RKO (cell line): ENCODE results near the gene PLEKHA4.
A peak's percentile ranks its signal among the peaks of the same experiment; 100 is the strongest.
"Not testable (repeated sequence)": the region's sequence is repeated elsewhere in the genome, so short reads cannot be mapped to it uniquely, and the experiment has no call there.

Experiments used
- DNase-seq: peaks from one replicate; pipeline ENCODE4 v3.0.0-alpha.2; 2016; ENCODE audit warnings: low spot score

PLEKHA4 gene, protein sequence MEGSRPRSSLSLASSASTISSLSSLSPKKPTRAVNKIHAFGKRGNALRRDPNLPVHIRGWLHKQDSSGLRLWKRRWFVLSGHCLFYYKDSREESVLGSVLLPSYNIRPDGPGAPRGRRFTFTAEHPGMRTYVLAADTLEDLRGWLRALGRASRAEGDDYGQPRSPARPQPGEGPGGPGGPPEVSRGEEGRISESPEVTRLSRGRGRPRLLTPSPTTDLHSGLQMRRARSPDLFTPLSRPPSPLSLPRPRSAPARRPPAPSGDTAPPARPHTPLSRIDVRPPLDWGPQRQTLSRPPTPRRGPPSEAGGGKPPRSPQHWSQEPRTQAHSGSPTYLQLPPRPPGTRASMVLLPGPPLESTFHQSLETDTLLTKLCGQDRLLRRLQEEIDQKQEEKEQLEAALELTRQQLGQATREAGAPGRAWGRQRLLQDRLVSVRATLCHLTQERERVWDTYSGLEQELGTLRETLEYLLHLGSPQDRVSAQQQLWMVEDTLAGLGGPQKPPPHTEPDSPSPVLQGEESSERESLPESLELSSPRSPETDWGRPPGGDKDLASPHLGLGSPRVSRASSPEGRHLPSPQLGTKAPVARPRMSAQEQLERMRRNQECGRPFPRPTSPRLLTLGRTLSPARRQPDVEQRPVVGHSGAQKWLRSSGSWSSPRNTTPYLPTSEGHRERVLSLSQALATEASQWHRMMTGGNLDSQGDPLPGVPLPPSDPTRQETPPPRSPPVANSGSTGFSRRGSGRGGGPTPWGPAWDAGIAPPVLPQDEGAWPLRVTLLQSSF

DNA sequence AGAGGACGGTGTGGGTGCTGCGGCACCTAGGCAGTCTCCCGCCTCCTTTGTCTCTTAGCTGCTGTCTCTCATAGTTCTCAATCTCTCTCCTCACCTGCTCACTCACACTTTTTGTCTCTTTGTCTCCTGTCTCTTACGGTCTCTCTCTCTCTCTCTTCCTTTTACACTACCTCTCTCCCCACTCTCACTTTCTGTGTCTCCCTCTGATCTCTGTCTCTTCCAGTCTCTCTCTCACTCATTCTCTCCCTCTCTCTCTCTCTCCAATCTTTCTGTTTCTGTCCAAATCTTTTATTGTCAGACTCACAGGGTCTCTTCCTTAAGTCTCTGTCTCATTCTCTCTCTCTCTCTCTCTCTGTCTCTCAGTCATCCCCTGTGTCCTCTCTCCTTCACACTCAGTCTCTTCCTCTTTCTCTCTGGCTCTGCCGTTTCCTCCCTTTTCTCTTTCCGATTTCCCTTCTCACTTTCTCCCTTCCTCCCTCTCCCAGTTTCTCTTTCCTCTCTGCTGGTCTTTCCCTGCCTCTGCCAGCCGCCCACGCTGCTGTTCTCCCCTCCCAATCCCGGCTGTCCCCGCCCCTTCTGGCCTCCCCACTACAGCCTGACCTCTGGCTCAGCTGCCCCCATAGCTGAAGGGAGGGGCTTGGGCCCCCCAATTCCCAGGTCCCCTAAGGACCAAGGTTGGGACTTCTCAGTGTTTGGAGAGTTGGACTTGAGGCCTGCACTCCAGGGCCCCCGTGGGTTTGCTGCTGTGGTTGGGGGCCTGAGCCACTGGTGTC, at the start of gene PLEKHA4:
Gene PLEKHA4 (minus strand): TSS at position 504 of the 773 bp plus-strand sequence. CDS start 997 bp downstream, outside the sequence.
- peak; percentile 40 for DNase-seq

- DNase-seq: no peak
Observed at GRCh38 chr19:48918071-48918470, 49.7 kb upstream of the PLEKHA4 start.

DNA sequence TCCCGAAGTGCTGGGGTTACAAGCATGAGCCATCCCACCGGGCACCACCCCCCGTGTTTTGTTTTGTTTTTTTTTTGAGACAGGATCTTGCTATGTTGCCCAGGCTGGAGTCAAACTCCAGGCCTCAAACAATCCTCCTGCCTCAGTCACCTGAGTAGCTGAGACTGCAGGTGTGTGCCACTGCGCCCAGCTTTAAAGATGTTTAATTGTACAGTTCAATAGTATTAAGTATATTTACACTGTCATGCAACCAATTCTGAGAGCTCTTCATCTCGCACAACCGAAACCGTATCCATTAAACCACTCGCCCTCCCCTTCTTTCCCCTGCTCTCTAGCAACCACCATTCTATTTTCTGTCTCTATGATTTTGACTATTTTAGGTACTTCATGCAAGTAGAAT, 47.3 kb upstream of the PLEKHA4 start:
- no peak for DNase-seq

- DNase-seq: no peak
Observed at GRCh38 chr19:48914181-48914580, 45.8 kb upstream of the PLEKHA4 start.

DNA sequence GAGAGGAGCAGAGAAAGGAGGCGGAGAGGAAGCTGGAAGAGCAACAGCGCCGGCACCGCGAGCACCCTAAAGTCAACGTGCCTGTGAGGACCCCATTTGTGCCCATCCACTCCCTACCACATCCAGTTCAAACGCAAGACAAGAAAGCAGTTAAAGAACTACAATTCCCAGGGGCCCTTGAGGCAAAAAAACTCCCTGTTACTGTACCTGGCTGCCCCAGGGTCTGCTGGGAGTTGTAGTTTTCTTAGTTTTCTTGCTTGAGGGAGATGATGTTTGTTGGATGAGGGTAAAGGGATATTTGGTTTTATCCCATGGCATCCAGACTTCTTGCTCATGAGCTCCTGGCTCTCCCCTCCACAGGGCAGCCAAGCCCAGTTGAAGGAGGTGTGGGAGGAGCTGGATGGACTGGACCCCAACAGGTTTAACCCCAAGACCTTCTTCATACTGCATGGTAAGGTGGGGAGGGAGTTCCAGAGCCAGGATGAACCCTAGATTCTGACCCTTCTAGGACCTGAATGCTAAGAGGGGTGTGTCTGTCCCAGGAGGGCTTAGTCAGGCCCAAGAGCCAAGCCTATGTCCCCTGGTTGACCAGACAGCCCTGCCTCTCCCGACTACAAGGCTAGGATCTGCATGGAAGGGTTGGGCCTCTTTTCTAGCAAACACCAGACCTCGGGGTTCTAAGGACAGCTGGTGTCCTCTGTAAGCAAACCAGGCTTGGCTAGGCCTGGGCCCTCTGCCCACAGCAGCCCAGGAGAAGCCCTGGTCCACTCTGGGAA, 44.9 kb upstream of the PLEKHA4 start:
- peak; percentile 53 for DNase-seq

- DNase-seq: no peak
Observed at GRCh38 chr19:48910803-48911202, 42.4 kb upstream of the PLEKHA4 start.

DNA sequence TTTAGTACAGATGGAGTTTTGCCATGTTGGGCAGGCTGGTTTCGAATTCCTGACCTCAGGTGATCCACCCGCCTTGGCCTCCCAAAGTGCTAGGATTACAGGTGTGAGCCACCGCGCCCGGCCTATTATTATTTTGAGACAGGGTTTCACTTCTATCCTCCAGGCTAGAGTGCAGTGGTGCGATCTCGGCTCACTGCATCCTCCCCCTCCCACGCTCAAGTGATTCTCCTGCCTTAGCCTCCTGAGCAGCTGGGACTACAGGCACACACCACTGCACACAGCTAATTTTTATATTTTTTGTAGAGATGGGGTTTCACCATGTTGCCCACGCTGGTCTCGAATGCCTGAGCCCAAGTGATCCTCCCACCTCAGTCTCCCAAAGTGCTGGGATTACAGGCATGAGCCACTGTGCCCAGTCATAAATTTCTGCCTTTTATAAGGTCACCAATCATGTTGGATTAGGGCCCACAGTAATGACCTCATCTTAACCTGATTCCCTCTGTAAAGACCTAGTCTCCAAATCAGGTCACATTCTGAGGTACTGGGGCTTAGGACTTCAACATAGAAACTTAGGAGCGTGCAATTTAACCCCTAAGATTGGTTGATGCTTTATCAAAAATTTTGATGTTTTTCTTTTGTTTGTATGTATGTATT, 41.1 kb upstream of the PLEKHA4 start:
- DNase-seq: not testable (repeated sequence)

DNA sequence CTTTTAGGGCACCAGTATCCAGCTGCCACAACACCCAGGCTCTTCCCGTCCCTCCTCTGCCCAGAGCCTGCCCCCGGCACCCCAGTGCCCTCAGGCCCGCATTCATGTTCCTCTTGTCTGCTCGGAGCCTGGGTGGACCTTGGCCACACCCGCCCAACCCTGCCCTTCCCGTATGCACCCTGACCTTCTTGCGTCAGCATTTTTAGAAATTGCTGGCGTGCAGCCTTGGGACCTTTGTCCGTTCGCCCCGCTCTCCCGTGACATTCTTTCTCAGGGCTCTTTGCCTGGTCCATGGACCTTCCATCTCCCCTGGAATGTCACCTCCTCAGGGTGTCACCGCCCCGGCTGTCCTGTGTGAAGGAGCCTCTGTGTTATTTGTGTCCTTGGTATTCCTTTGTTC, 39.3 kb upstream of the PLEKHA4 start:
- DNase-seq: no peak

DNA sequence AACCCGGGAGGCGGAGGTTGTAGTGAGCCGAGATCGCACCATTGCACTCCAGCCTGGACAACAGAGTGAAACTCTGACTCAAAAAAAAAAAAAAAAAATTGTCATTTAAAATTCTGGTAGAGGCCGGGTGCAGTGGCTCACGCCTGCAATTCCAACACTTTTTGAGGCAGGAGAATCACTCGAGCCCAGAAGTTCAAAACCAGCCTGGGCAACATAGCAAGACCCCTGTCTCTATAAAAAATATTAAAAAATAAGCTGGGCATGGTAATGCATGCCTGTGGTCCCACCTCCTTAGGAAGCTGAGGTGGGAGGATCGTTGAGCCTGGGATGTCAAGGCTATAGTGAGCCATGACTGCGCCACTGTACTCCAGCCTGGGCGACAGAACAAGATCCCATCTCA, 37.9 kb upstream of the PLEKHA4 start:
- DNase-seq: no peak

DNA sequence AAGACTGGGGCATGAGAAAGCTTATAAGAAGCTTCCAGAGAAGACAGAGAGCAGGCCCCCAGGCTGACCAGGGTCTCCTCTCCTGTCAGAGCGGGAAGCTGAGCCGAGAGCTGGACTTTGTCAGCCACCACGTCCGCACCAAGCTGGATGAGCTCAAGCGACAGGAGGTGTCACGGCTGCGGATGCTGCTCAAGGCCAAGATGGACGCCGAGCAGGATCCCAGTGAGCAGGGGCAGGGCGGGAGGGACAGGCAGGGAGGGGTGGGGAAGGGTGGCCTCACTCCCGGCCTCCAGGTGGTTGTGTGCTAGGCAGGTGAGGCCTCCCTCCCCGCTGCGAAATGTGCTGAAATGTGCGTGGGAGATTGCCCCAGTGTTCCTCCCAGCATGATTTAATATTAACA, 37.2 kb upstream of the PLEKHA4 start:
- DNase-seq: no peak

DNA sequence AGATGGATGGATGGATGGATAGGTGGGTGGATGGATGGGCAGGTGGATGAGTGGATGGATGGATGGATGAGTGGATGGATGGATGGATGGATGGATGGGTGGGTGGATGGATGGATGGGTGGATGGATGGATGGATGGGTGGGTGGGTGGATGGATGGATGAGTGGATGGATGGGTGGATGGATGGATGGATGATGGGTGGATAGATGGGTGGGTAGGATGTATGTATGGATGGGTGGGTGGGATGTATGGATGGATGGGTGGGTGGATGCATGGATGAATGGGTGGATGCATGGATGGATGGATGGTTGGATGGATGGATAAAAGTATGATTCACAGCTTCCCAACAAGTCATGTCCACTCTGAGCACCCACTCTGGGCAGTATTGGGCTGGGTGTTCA, 35.4 kb upstream of the PLEKHA4 start:
- DNase-seq: not testable (repeated sequence)

DNA sequence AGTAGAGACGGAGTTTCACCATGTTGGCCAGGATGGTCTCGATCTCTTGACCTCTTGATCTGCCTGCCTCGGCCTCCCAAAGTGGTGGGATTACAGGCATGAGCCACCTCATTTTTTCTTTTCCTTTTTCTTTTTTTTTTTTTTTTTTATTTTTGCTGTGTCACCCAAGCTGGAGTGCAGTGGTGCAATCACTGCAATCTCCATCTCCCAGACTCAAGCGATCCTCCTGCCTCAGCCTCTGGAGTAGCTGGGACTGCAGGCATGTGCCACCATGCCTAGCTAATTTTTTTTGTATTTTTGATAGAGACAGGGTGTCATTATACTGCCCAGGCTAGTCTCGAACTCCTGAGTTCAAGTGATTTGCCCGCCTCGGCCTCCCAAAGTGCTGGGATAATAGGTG, 33.9 kb upstream of the PLEKHA4 start:
- not testable (repeated sequence) for DNase-seq

GRCh38 chr19:48900477-48901406, 32.3 kb upstream of the PLEKHA4 start:
- peak; percentile 82 for DNase-seq

- peak; percentile 98 for DNase-seq
Observed at GRCh38 chr19:48899781-48900476, 31.5 kb upstream of the PLEKHA4 start, which contains the start of gene NUCB1. Gene NUCB1, plus strand, starts transcription at chr19:48900312. Its CDS starts 485 bp downstream, at chr19:48900797.

DNA sequence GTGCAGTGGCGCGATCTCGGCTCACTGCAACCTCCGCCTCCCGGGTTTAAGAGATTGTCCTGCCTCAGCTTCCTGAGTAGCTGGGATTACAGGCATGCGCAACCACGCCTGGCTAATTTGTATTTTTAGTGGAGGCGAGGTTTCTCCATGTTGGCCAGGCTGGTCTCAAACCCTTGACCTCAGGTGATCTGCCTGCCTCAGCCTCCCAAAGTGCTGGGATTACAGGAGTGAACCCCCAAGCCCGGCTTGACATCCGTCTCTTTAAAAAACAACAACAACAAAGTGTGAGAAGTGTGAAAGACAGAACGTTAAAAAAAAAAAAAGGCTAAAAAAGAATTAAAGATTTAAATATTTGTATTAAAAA, 31.0 kb upstream of the PLEKHA4 start:
- not testable (repeated sequence) for DNase-seq

- DNase-seq: no peak
Observed at GRCh38 chr19:48897181-48897580, 28.8 kb upstream of the PLEKHA4 start.

GRCh38 chr19:48896191-48896720, 27.8 kb upstream of the PLEKHA4 start:
- DNase-seq: no peak

DNA sequence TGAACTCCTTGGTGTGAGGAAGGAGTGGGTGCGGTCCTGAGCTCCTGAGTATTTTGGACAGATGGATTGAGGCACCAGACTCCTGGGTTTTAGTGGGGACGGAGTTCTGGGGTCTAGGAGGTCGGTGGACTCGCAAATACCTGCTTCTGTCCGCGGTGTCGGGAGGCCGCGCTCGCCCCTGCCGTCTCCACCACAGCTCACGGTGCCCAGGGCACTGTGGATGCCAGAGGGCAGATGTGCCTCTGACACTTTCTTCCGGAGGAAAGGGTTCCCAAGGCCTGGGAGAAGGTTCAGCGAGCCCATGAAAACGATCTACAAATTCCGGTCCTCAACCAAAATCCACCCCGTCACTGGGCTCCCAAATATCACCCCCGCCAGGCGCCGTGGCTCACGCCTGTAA, 26.8 kb upstream of the PLEKHA4 start:
- no peak for DNase-seq

DNA sequence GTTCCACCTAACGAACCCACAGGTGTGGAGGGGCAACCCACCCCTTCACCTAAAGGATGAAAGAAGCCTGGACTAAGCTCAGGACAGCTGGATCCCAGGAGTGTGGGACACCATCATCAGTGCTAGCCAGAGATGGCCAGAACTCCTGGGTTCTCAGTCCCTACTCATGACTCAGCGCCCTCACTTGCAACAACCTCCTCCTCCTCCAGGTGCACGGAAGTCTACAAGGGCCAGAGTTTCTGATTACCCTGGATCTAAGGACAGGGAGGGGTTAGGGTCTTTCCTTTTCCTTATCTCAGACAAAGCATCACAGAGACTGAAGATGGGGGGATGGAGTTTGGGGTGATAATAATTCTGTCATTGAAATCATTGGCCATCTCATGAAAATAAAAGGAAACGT, 22.1 kb upstream of the PLEKHA4 start:
- no peak for DNase-seq
